Kidney epithelial cell (primary cell): ENCODE data around the gene CDC25C. TPM values are rescaled to one million over a fixed set of nuclear protein-coding genes. Genes with fewer than 3 reads are reported as not detected.

Source experiments
- DNase-seq: peaks from one replicate; pipeline ENCODE4 v3.0.0-alpha.2; 2010; ENCODE audit warnings: low read depth
- H3K27me3 ChIP-seq: 2 replicates; pipeline ENCODE4 v1.6.0; 2011; ENCODE audit warnings: low read length; ENCODE audit not compliant: control insufficient read depth, insufficient read depth
- H3K36me3 ChIP-seq: 2 replicates; pipeline ENCODE4 v1.5.1; 2011; ENCODE audit warnings: low read length; ENCODE audit not compliant: control insufficient read depth, insufficient read depth
- H3K4me3 ChIP-seq: 2 replicates; pipeline ENCODE4 v1.5.1; 2011; ENCODE audit warnings: low read depth, mild to moderate bottlenecking, control low read depth, low read length
- total RNA-seq: library from RNA; depleted of rRNA; stranded (reverse); fragments of >200 nt; gene quantifications from 2 replicates; pipeline ENCODE4 v1.2.3, GENCODE V29; 2015
- TF ChIP-seq, protein P1 (sequence below): IDR thresholded peaks from 2 replicates; pipeline ENCODE4 v1.5.1; 2011; ENCODE audit warnings: mild to moderate bottlenecking, moderate library complexity, low read length, control low read depth, inconsistent platforms; ENCODE audit not compliant: insufficient read depth, poor library complexity, severe bottlenecking

The CDC25C gene
- total RNA-seq, 1 donor from 2014 or later = 2.0 TPM

DNA sequence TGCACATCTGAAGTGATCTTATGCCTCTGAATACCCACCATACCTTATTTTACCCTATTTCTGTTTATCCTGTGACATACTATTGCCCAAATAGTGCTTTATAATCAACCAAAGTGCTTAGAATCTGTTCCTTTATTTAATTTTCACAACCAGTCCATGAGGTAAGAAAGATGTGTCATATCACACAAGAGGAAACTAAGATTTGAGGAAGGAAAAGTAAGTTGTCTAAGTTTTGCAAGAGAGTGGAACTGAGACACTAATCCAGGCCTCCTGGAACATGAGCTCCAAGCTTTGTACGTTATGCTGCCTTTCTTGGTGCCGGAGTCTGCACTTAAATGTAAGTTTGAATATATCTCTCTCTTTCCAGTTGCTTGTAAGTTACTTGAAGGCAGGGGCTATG is 38.1 kb upstream of the CDC25C start:
- no peaks in the 10 kb centered on the region for H3K27me3 ChIP-seq
- DNase-seq = no peak
- TF ChIP-seq, protein P1, sequence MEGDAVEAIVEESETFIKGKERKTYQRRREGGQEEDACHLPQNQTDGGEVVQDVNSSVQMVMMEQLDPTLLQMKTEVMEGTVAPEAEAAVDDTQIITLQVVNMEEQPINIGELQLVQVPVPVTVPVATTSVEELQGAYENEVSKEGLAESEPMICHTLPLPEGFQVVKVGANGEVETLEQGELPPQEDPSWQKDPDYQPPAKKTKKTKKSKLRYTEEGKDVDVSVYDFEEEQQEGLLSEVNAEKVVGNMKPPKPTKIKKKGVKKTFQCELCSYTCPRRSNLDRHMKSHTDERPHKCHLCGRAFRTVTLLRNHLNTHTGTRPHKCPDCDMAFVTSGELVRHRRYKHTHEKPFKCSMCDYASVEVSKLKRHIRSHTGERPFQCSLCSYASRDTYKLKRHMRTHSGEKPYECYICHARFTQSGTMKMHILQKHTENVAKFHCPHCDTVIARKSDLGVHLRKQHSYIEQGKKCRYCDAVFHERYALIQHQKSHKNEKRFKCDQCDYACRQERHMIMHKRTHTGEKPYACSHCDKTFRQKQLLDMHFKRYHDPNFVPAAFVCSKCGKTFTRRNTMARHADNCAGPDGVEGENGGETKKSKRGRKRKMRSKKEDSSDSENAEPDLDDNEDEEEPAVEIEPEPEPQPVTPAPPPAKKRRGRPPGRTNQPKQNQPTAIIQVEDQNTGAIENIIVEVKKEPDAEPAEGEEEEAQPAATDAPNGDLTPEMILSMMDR = no peak
- H3K4me3 ChIP-seq = no peak overlapping the region
- no peaks in the 10 kb centered on the region for H3K36me3 ChIP-seq

DNA sequence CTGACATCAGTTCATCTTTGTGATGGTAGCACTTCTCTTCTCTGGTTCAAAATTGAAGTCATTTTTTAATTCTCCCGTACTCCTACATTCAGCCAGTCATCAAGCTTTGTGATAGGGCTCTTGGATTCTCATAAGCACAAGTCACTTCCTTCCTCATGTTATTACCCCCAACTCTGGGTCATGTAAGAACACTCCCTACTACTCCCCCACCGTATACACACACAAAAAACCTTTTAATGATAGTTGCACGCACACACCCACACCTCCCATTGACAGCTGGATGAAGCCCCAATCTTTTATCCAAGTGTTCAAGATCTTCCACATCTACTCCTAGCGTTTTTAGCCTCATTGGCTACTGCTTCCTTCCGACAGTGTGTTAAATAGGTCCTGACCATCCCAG is 37.7 kb upstream of the CDC25C start:
- Histone ChIP-seq H3K4me3 (no peak overlapping the region), H3K27me3 (no peaks in the 10 kb centered on the region), H3K36me3 (no peaks in the 10 kb centered on the region)
- TF ChIP-seq, protein P1 = no peak
- DNase-seq = no peak

DNA sequence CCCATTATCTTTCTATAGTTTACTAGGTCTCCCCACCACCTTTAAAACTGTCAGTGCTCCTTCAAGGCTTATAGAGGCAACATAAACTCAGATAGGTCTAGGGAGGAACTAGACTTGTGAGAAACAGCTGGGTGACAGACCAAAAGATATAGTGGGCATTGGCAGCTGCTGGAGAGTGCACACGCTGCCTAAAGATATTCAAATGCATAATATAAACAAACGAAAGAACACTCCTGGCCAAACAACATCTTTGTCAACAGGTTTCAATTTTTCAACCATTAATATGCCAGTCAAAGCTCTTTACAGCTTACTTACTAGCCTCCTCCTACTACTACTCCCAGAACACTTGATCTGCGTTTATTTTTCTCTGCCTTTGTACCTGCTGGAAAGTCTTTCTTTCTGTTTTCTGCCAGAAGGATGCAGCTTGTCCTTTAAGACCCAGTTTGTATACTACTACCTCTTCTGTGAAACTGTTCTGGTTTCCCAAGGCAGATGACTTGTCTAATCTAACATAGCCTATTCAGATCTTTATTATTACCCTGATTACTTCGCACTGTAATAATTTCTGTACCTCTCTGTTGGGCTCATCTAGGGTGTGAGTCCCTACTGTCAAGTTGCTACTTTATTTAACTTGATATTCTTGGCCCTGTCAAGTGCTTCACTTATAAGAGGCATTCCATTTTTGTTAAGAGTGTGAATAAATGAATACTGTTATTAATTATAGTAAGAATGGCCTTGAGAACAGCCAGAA is 35.2 kb upstream of the CDC25C start:
- TF ChIP-seq, protein P1 = no peak
- no peak overlapping the region for H3K4me3 ChIP-seq
- no peaks in the 10 kb centered on the region for H3K27me3 ChIP-seq
- DNase-seq = no peak
- no peaks in the 10 kb centered on the region for H3K36me3 ChIP-seq

DNA sequence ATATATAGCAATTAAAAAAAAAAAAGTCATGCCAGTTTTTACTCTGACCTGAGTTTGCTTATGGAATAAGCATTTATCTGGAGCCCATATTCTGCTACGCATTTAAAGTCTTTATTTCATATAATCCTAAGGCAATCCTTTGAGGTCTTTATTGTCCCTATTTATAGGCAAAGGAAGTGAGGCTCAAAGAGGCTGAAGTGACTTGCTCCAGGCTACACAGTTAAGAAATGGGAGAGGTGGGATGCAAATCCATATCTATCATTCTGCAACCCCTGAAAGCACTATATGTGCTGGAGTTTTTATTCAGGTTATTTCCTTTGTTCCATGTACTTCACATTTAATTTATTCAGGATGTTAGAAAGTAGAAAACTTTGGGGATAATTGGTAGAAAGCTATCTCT is 33.0 kb upstream of the CDC25C start:
- H3K27me3 ChIP-seq = no peaks in the 10 kb centered on the region
- H3K36me3 ChIP-seq = no peaks in the 10 kb centered on the region
- TF ChIP-seq, protein P1 = no peak
- no peak overlapping the region for H3K4me3 ChIP-seq
- no peak for DNase-seq

DNA sequence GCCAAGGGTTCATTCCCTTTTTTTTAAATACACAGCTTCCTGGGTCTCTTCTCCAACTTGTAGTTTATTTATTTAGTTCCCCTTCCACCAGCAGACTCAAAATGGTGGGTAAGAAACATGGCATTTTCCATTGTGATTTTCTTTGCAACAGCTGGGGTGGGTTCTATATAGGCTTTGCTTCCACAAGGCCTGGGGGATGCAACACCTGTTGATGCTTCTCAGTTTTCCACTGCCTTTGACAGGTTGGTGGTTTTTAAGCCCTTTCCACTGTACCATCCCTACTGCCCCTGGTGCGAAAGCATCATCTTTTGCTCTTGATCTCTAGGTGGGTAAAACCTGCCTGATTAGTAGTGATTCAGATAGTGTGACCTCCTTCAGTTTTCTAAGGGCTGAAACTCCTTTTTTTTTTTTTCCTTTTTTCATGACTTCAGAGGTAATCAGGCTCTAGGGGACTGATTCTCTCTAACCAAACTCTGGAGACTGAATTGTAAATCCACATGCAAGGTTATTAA is 29.4 kb upstream of the CDC25C start:
- Histone ChIP-seq H3K36me3 (no peaks in the 10 kb centered on the region), H3K27me3 (no peaks in the 10 kb centered on the region), H3K4me3 (no peak overlapping the region)
- DNase-seq = no peak
- TF ChIP-seq, protein P1 = no peak

DNA sequence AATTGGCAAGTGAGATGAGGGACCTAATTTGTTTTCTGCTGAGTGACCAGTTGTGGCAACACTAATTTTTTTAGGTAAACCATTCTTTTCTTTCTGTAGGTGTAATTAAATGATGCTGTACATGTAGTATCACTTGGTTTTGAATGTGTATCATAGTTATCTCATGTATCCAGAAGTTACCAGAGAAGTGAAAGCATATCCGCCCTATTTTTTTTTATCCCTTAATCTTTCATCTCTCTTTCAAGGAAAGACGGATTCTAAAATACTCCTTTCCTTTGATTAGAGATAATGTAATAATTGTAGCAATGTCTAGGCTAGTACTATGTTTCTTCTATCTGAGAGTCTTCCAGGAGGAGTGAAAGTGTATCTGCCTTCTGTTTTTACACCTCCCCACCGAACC is 28.0 kb upstream of the CDC25C start:
- Histone ChIP-seq H3K36me3 (no peaks in the 10 kb centered on the region), H3K27me3 (no peaks in the 10 kb centered on the region), H3K4me3 (no peak overlapping the region)
- TF ChIP-seq, protein P1 = no peak
- DNase-seq = no peak
